Osteoblast (primary cell): ENCODE results near the gene PES1. TPM values are rescaled to one million over a fixed set of nuclear protein-coding genes. Genes with fewer than 3 reads are reported as not detected.
A peak's percentile ranks its signal among the peaks of the same experiment; 100 is the strongest.

Experiments
- DNase-seq: peaks from one replicate; pipeline ENCODE4 v3.0.0; 2011; ENCODE audit warnings: low spot score, mixed read lengths; ENCODE audit not compliant: insufficient read length; ENCODE audit errors: missing footprints
- H2AFZ ChIP-seq: 2 replicates; pipeline ENCODE4 v1.6.0; 2011; ENCODE audit warnings: mild to moderate bottlenecking, low read length
- H3K27ac ChIP-seq: 2 replicates; pipeline ENCODE4 v1.5.1; 2011; ENCODE audit warnings: mild to moderate bottlenecking, low read depth, low read length, moderate library complexity
- H3K27me3 ChIP-seq: 2 replicates; pipeline ENCODE4 v1.6.0; 2012; ENCODE audit warnings: mild to moderate bottlenecking, control low read depth, inconsistent platforms, low read length, moderate library complexity; ENCODE audit not compliant: insufficient read depth
- H3K36me3 ChIP-seq: 2 replicates; pipeline ENCODE4 v1.5.1; 2011; ENCODE audit warnings: mild to moderate bottlenecking, low read length, control low read depth, moderate library complexity; ENCODE audit not compliant: insufficient read depth
- H3K4me1 ChIP-seq: 2 replicates; pipeline ENCODE4 v1.5.1; 2011; ENCODE audit warnings: mild to moderate bottlenecking, low read length, control low read depth, moderate library complexity; ENCODE audit not compliant: insufficient read depth
- H3K4me2 ChIP-seq: 2 replicates; pipeline ENCODE4 v1.6.0; 2011; ENCODE audit warnings: mild to moderate bottlenecking, low read length; ENCODE audit not compliant: insufficient read depth
- H3K4me3 ChIP-seq: fragments of 200-600 bp; sonication (generic); 3 replicates; pipeline ENCODE4 v1.5.1; 2012; ENCODE audit warnings: mild to moderate bottlenecking, low read length, inconsistent platforms; ENCODE audit not compliant: insufficient read depth
- H3K79me2 ChIP-seq: 2 replicates; pipeline ENCODE4 v1.6.0; 2012; ENCODE audit warnings: mild to moderate bottlenecking, low read length, control low read depth, inconsistent platforms; ENCODE audit not compliant: insufficient read depth
- H3K9me3 ChIP-seq: 2 replicates; pipeline ENCODE4 v1.5.1; 2011; ENCODE audit warnings: low read depth, low read length, control low read depth
- H4K20me1 ChIP-seq: 2 replicates; pipeline ENCODE4 v1.6.0; 2012; ENCODE audit warnings: mild to moderate bottlenecking, low read length, control low read depth; ENCODE audit not compliant: insufficient read depth
- total RNA-seq: library from RNA; depleted of rRNA; stranded (reverse); fragments of >200 nt; gene quantifications from 2 replicates; pipeline ENCODE4 v1.2.3, GENCODE V29; 2012
- TF ChIP-seq, protein P1 (sequence below): IDR thresholded peaks from 2 replicates; pipeline ENCODE4 v1.5.1; 2011; ENCODE audit warnings: mild to moderate bottlenecking, low read depth, low read length, moderate library complexity; ENCODE audit errors: extremely low read depth

The PES1 gene
- 61.6 and 64.8 TPM in 2 replicates for total RNA-seq

- Histone ChIP-seq H2AFZ (peak within 1 kb of the TSS; percentile 70), H3K4me1 (peaks cover 8% of the 10 kb centered on the region), H3K4me2 (peak within 1 kb of the TSS; percentile 93), H4K20me1 (peaks cover 20% of the 10 kb centered on the region), H3K4me3 (peak within 1 kb of the TSS; percentile 85), H3K9me3 (no peaks in the 10 kb centered on the region), H3K36me3 (peaks cover 29% of the 10 kb centered on the region), H3K27me3 (peaks cover 5% of the 10 kb centered on the region), H3K27ac (peak within 1 kb of the TSS; percentile 96), H3K79me2 (peaks cover 36% of the 10 kb centered on the region)
- TF ChIP-seq, protein P1, sequence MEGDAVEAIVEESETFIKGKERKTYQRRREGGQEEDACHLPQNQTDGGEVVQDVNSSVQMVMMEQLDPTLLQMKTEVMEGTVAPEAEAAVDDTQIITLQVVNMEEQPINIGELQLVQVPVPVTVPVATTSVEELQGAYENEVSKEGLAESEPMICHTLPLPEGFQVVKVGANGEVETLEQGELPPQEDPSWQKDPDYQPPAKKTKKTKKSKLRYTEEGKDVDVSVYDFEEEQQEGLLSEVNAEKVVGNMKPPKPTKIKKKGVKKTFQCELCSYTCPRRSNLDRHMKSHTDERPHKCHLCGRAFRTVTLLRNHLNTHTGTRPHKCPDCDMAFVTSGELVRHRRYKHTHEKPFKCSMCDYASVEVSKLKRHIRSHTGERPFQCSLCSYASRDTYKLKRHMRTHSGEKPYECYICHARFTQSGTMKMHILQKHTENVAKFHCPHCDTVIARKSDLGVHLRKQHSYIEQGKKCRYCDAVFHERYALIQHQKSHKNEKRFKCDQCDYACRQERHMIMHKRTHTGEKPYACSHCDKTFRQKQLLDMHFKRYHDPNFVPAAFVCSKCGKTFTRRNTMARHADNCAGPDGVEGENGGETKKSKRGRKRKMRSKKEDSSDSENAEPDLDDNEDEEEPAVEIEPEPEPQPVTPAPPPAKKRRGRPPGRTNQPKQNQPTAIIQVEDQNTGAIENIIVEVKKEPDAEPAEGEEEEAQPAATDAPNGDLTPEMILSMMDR, result no peak
- DNase-seq, result peak; percentile 99
These were observed at the start of gene PES1 for GRCh38 chr22:30591588-30592359. PES1 (minus strand) TSS chr22:30591910; CDS start chr22:30591833, 77 bp downstream.

- no peak for DNase-seq
- H3K4me1 ChIP-seq, result peaks cover 31% of the 10 kb centered on the region
- no peak overlapping the region for H3K4me3 ChIP-seq
- no peaks in the 10 kb centered on the region for H3K36me3 ChIP-seq
- H2AFZ ChIP-seq, result no peak overlapping the region
- TF ChIP-seq, protein P1, result no peak
- H3K9me3 ChIP-seq, result no peaks in the 10 kb centered on the region
- no peaks in the 10 kb centered on the region for H3K27me3 ChIP-seq
- no peak overlapping the region for H3K27ac ChIP-seq
- no peak overlapping the region for H3K4me2 ChIP-seq
- peaks cover 73% of the 10 kb centered on the region for H3K79me2 ChIP-seq
- peaks cover 18% of the 10 kb centered on the region for H4K20me1 ChIP-seq
These were observed 49.2 kb upstream of the PES1 start for GRCh38 chr22:30640839-30641430.

GRCh38 chr22:30640361-30640760 is 48.7 kb upstream of the PES1 start:
- no peaks in the 10 kb centered on the region for H3K36me3 ChIP-seq
- H3K27me3 ChIP-seq, result no peaks in the 10 kb centered on the region
- no peak for DNase-seq
- peaks cover 18% of the 10 kb centered on the region for H4K20me1 ChIP-seq
- no peak overlapping the region for H2AFZ ChIP-seq
- H3K4me3 ChIP-seq, result no peak overlapping the region
- no peak overlapping the region for H3K27ac ChIP-seq
- no peaks in the 10 kb centered on the region for H3K9me3 ChIP-seq
- peaks cover 71% of the 10 kb centered on the region for H3K79me2 ChIP-seq
- no peak overlapping the region for H3K4me2 ChIP-seq
- peaks cover 33% of the 10 kb centered on the region for H3K4me1 ChIP-seq
- TF ChIP-seq, protein P1, result no peak

DNA sequence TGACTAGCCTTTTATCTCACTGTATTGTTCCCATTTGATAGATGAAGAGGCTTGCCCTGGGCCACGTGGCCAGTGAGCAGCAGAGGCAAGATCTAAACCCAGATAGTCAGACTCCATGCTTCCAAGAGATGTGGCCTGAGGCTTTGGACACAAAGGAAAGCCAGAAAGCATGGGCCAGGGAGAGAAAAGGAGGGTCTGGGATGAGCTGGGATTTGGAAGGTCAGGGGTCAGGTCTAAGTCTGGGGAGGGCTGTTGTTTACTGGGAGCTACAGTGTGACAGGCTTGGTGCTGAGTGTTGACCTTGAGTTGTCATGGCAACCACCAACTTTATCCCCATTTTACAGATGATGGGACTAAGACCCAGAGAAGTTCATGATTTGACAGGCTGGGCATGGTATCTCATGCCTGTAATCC is 46.0 kb upstream of the PES1 start:
- H2AFZ ChIP-seq, result no peak overlapping the region
- peaks cover 9% of the 10 kb centered on the region for H4K20me1 ChIP-seq
- H3K27ac ChIP-seq, result no peak overlapping the region
- DNase-seq, result no peak
- H3K4me2 ChIP-seq, result peak overlapping the region; percentile 98
- peaks cover 29% of the 10 kb centered on the region for H3K4me1 ChIP-seq
- no peaks in the 10 kb centered on the region for H3K9me3 ChIP-seq
- H3K36me3 ChIP-seq, result no peaks in the 10 kb centered on the region
- peaks cover 56% of the 10 kb centered on the region for H3K79me2 ChIP-seq
- TF ChIP-seq, protein P1, result no peak
- H3K4me3 ChIP-seq, result peak overlapping the region; percentile 89
- H3K27me3 ChIP-seq, result no peaks in the 10 kb centered on the region
